Osteoblast (primary cell): Measurements from ENCODE around the gene COQ8B. TPM values are rescaled to one million over a fixed set of nuclear protein-coding genes. Genes with fewer than 3 reads are reported as not detected.
"Not testable (repeated sequence)": the region's sequence is repeated elsewhere in the genome, so short reads cannot be mapped to it uniquely, and the experiment has no call there.

Experiments used
- DNase-seq: peaks from one replicate; pipeline ENCODE4 v3.0.0; 2011; ENCODE audit warnings: low spot score, mixed read lengths; ENCODE audit not compliant: insufficient read length; ENCODE audit errors: missing footprints
- H2AFZ ChIP-seq: 2 replicates; pipeline ENCODE4 v1.6.0; 2011; ENCODE audit warnings: mild to moderate bottlenecking, low read length
- H3K27ac ChIP-seq: 2 replicates; pipeline ENCODE4 v1.5.1; 2011; ENCODE audit warnings: mild to moderate bottlenecking, low read depth, low read length, moderate library complexity
- H3K27me3 ChIP-seq: 2 replicates; pipeline ENCODE4 v1.6.0; 2012; ENCODE audit warnings: mild to moderate bottlenecking, control low read depth, inconsistent platforms, low read length, moderate library complexity; ENCODE audit not compliant: insufficient read depth
- H3K36me3 ChIP-seq: 2 replicates; pipeline ENCODE4 v1.5.1; 2011; ENCODE audit warnings: mild to moderate bottlenecking, low read length, control low read depth, moderate library complexity; ENCODE audit not compliant: insufficient read depth
- H3K4me1 ChIP-seq: 2 replicates; pipeline ENCODE4 v1.5.1; 2011; ENCODE audit warnings: mild to moderate bottlenecking, low read length, control low read depth, moderate library complexity; ENCODE audit not compliant: insufficient read depth
- H3K4me2 ChIP-seq: 2 replicates; pipeline ENCODE4 v1.6.0; 2011; ENCODE audit warnings: mild to moderate bottlenecking, low read length; ENCODE audit not compliant: insufficient read depth
- H3K4me3 ChIP-seq: fragments of 200-600 bp; sonication (generic); 3 replicates; pipeline ENCODE4 v1.5.1; 2012; ENCODE audit warnings: mild to moderate bottlenecking, low read length, inconsistent platforms; ENCODE audit not compliant: insufficient read depth
- H3K79me2 ChIP-seq: 2 replicates; pipeline ENCODE4 v1.6.0; 2012; ENCODE audit warnings: mild to moderate bottlenecking, low read length, control low read depth, inconsistent platforms; ENCODE audit not compliant: insufficient read depth
- H3K9me3 ChIP-seq: 2 replicates; pipeline ENCODE4 v1.5.1; 2011; ENCODE audit warnings: low read depth, low read length, control low read depth
- H4K20me1 ChIP-seq: 2 replicates; pipeline ENCODE4 v1.6.0; 2012; ENCODE audit warnings: mild to moderate bottlenecking, low read length, control low read depth; ENCODE audit not compliant: insufficient read depth
- CTCF ChIP-seq: IDR thresholded peaks from 2 replicates; pipeline ENCODE4 v1.5.1; 2011; ENCODE audit warnings: mild to moderate bottlenecking, low read depth, low read length, moderate library complexity; ENCODE audit errors: extremely low read depth
- total RNA-seq: library from RNA; depleted of rRNA; stranded (reverse); fragments of >200 nt; gene quantifications from 2 replicates; pipeline ENCODE4 v1.2.3, GENCODE V29; 2012

COQ8B gene
- 32.9 and 34.2 TPM in 2 replicates for total RNA-seq

DNA sequence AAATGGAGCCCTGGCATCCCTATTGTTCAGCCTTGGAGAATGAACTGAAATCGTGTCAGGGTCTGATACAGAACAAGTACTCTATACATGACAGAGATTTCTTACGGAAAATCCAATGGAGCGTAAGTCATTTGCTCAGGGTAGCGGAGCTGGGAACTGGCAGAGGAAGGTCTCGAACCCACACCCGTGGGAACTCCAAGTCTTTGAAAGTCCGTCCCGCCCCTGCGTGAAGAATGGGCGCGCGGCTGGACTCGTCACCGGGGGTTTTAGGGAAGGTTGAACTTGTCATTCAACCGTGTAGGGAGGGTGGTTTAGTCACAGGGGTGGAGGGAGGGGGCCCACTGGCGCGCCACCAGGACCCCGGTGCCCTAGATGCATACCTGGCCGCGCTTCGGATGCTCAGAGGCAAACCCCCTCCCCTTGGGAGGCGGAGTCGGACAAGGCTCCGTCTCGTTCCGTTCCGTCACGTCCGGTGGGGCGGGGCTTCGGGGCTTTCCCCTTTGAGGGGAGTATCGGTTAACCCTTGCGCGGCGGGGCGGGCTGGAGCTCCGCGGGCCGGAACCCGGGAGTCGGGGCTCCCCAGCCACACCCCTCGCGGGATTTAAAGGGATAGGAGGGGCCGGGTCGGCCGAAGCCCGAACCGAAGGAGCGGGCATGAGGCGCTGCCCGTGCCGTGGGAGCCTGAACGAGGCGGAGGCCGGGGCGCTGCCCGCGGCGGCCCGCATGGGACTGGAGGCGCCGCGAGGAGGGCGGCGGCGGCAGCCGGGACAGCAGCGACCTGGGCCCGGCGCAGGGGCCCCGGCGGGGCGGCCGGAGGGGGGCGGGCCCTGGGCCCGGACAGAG, at the start of gene COQ8B, which contains the start of gene ITPKC:
TSS of gene COQ8B (minus strand) at position 405 of the 843 bp plus-strand sequence. CDS start 2,254 bp downstream, outside the sequence.
TSS of gene ITPKC (plus strand) at position 631 of the 843 bp plus-strand sequence. CDS start at position 655, 24 bp downstream.
- no peak for TF ChIP-seq CTCF
- Histone ChIP-seq H3K4me2 (peak within 1 kb of the TSS; percentile 77), H4K20me1 (peaks cover 4% of the 10 kb centered on the region), H3K27me3 (no peaks in the 10 kb centered on the region), H3K27ac (peak within 1 kb of the TSS; percentile 100), H3K4me3 (peak within 1 kb of the TSS; percentile 86), H2AFZ (peak within 1 kb of the TSS; percentile 84), H3K9me3 (no peaks in the 10 kb centered on the region), H3K4me1 (peaks cover 45% of the 10 kb centered on the region), H3K79me2 (peaks cover 57% of the 10 kb centered on the region), H3K36me3 (peaks cover 6% of the 10 kb centered on the region)
- peak; percentile 99 for DNase-seq

GRCh38 chr19:40766385-40766784, 49.7 kb upstream of the COQ8B start:
- peaks cover 45% of the 10 kb centered on the region for H3K36me3 ChIP-seq
- not testable (repeated sequence) for DNase-seq

DNA sequence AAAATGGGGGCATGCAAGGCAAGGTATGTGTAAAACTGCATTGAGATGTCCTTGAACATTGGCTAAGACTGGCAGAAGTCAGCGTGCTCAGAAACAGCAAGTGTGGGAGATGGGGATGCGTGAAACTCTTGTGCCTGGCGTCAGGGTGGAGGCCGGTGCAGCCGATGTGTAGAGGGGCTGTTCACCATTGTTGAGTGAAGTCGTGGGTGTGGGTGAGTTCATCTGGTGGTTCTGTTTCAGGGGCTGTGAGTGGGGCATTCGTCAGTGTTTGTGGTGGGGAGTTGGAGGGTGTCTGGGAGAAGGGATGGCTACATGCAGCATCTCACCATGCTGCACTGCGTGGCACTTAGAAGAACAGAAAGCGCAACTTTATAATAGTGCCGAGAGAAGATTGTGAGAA, 47.3 kb upstream of the COQ8B start:
- Histone ChIP-seq H3K4me1 (no peaks in the 10 kb centered on the region), H3K79me2 (peaks cover 4% of the 10 kb centered on the region), H3K9me3 (no peaks in the 10 kb centered on the region), H3K27me3 (no peaks in the 10 kb centered on the region), H3K4me2 (no peak overlapping the region), H4K20me1 (no peaks in the 10 kb centered on the region), H3K36me3 (peaks cover 67% of the 10 kb centered on the region), H2AFZ (no peak overlapping the region), H3K27ac (no peak overlapping the region), H3K4me3 (no peak overlapping the region)
- TF ChIP-seq CTCF, result no peak
- DNase-seq, result peak; percentile 36

More at GRCh38 chr19:40766385-40766784, 49.7 kb upstream of the COQ8B start:
- H2AFZ ChIP-seq, H3K79me2 ChIP-seq, H4K20me1 ChIP-seq, H3K9me3 ChIP-seq, H3K4me3 ChIP-seq, H3K27ac ChIP-seq, H3K4me2 ChIP-seq, H3K27me3 ChIP-seq, H3K4me1 ChIP-seq: not testable (repeated sequence)

DNA sequence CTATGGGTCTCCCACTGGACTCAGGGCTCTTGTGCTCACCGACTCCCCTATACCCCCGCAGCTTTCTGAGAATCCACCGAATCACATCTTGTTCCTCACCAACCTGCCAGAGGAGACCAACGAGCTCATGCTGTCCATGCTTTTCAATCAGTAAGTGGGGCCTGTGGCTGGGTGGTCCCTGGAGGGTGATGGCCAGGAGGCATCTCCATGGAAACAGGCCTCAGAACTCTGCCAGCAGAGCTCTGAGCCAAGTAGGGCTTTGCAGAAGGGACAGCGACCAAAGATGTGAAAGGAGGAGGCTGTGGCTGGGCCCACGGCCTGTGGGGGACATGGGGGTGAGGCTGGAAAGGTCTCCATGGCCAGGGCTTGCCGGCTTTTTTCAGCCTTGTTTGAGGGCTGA, 46.8 kb upstream of the COQ8B start:
- Histone ChIP-seq H3K27ac (no peak overlapping the region), H3K79me2 (peaks cover 4% of the 10 kb centered on the region), H3K36me3 (peaks cover 70% of the 10 kb centered on the region), H3K27me3 (no peaks in the 10 kb centered on the region), H3K4me1 (no peaks in the 10 kb centered on the region), H2AFZ (no peak overlapping the region), H3K4me2 (no peak overlapping the region), H3K9me3 (no peaks in the 10 kb centered on the region), H3K4me3 (no peak overlapping the region), H4K20me1 (no peaks in the 10 kb centered on the region)
- peak; percentile 17 for DNase-seq
- TF ChIP-seq CTCF, result no peak
